Stimulated activated naive CD8-positive, alpha-beta T cell treated with anti-CD3 and anti-CD28 coated beads, Interleukin-15, amount 100 ng/mL, for 72 hours (primary cell): ENCODE results near the gene BLVRB.
"Not testable (repeated sequence)": the region's sequence is repeated elsewhere in the genome, so short reads cannot be mapped to it uniquely, and the experiment has no call there.

Source experiments
- ATAC-seq: fragments of 150-1000 bp; cut with Tn5 transposase; 2 replicates; pipeline ENCODE4 v1.10.0; 2021; ENCODE audit warnings: mild to moderate bottlenecking, moderate library complexity
- DNase-seq, 2 donors: peaks; one replicate each; pipeline ENCODE4 v3.0.0; 2021 to 2022
- H3K27ac Mint-ChIP-seq, 2 donors: one replicate each; pipeline ENCODE4 v1.8.0; 2022; ENCODE audit warnings: mild to moderate bottlenecking in 2 of 2, mixed read lengths in 2 of 2, moderate library complexity in 2 of 2
- H3K27me3 Mint-ChIP-seq: one replicate; pipeline ENCODE4 v1.8.0; 2022; ENCODE audit warnings: mixed read lengths
- H3K4me1 Mint-ChIP-seq: one replicate; pipeline ENCODE4 v1.8.0; 2022; ENCODE audit warnings: mild to moderate bottlenecking, mixed read lengths
- H3K4me3 Mint-ChIP-seq, 2 donors: one replicate each; pipeline ENCODE4 v1.8.0; 2022; ENCODE audit warnings: mild to moderate bottlenecking in 2 of 2, mixed read lengths in 2 of 2, moderate library complexity in 1 of 2
- H3K9me3 Mint-ChIP-seq, 2 donors: one replicate each; pipeline ENCODE4 v1.8.0; 2022; ENCODE audit warnings: mixed read lengths in 2 of 2

The BLVRB gene

DNA sequence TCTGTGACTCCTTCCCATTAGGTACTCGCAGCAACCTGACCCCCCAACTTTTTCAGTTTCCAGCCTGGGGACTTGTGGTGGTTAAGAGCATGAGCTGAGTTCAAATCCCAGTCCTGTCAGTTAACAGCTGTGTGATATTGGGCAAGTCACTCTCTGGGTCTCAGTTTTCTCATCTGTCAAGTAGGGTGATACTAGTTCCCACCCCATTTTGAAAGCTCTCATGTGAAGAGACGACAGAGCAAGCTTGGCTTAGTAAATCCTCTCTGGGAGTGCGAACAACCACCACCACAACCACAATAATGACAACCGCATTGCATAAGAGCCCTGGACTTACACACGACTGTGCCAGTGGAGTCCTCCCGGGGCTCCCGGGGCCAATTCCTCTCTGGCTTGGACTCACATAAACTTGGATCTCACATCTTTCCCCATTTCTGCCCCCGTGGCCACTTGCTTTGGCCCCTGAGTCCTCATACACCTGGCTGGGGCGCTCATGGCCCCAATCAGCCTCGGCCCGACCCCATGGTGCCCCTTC, 454 bp downstream of the BLVRB start:
- DNase-seq (no peak), ATAC-seq (peak; percentile 15)
- Mint-ChIP-seq H3K27me3 (peaks cover 9% of the 10 kb centered on the region), H3K4me3 (peak overlapping the region; percentile 84 to 87), H3K9me3 (no peaks in the 10 kb centered on the region), H3K4me1 (peaks cover 28% of the 10 kb centered on the region), H3K27ac (peak overlapping the region; percentile 68 to 93)

DNA sequence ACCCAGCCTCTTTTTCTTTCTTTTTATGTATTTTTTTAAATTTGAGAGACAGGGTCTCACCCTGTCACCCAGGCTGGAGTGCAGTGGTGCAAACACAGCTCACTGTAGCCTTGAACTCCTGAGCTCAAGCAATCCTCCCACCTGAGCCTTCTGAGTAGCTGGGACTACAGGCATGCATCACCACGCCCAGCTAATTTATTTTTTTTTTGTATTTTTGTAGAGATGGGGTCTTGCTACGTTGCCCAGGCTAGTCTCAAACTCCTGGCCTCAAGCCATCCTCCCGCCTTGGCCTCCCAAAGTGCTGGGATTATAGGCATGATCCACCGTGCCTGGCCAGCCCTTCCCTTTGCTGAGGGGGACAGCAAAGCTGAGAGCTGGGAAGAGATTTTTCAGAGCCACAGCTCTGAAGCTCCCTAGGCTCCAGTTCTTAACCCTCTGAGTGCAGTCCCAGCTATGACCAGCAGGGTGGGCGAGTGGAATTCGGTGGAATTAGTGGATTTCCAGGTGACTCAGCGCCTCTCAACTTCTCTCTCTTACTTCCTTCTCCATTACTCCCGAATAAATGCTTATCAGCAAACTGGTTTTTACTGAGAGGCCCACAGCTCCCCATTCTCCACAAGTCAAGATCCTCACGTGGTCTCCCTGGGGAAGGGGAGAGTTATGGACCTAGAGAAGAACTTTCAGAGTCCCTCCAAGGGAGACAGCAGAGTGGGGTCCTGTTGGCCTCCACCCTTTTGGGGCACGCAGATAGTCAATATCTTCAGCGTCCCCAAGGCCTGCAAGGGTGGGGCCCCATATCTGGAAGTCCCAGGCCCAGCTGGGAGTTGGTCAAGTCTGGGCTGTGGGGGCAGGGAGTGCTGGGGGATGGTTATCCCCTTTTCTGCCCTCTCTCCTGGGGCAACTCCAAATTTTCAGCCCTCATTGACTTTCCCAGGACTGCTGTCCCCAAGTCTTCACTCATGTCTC, 1.2 kb downstream of the BLVRB start:
- peak; percentile 51 to 59 for DNase-seq
- Mint-ChIP-seq H3K27ac (no peak overlapping the region), H3K4me3 (peak overlapping the region; percentile 84 to 87), H3K4me1 (peaks cover 28% of the 10 kb centered on the region), H3K9me3 (no peaks in the 10 kb centered on the region), H3K27me3 (peaks cover 9% of the 10 kb centered on the region)
- ATAC-seq: no peak

DNA sequence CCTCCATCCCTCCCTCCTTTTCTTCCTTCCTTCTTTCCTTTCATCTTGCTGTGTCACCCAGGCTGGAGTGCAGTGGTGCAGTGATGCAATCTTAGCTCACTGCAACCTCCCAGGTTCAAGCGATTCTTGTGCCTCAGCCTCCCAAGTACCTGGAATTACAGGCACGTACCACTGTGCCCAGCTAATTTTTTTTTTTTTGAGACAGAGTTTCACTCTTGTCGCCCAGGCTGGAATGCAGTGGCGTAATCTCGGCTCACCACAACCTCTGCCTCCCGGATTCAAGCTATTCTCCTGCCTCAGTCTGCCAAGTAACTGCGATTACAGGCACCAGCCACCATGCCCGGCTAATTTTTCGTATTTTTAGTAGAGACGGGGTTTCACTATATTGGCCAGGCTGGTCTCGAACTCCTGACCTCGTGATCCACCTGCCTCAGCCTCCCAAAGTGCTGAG, 1.9 kb downstream of the BLVRB start:
- not testable (repeated sequence) for H3K27me3 Mint-ChIP-seq, H3K27ac Mint-ChIP-seq, DNase-seq, H3K4me3 Mint-ChIP-seq, ATAC-seq, H3K9me3 Mint-ChIP-seq
- peaks cover 28% of the 10 kb centered on the region for H3K4me1 Mint-ChIP-seq

DNA sequence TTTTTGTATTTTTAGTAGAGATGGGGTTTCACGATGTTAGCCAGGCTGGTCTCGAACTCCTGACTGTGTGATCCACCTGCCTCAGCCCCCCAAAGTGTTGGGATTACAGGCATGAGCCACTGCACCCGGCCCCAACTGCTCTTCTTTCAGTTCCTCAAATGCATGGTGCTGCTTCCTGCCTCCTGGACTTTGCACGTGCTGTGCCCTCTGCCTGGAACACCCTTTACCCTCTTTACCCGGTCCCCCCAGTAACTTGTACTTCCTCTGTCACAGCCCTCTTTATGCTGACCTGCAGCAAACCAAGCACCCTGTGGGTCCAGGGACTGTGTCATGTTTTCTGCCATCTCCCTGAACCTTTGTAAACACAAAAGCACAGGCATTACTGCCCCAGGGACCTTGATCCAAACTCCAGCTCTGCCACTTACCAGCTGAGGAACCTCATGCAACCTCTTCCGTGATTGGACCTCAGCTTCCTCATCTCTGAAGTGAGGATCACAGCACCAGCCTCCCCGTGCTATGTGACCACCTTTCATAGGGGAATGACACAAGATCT, 3.8 kb downstream of the BLVRB start:
- peaks cover 27% of the 10 kb centered on the region for H3K4me1 Mint-ChIP-seq
- peak overlapping the region in 1 of 2 donors; percentile 49 for H3K27ac Mint-ChIP-seq
- H3K4me3 Mint-ChIP-seq: no peak overlapping the region
- no peak for DNase-seq
- H3K27me3 Mint-ChIP-seq: peaks cover 7% of the 10 kb centered on the region
- no peak for ATAC-seq
- H3K9me3 Mint-ChIP-seq: no peaks in the 10 kb centered on the region

DNA sequence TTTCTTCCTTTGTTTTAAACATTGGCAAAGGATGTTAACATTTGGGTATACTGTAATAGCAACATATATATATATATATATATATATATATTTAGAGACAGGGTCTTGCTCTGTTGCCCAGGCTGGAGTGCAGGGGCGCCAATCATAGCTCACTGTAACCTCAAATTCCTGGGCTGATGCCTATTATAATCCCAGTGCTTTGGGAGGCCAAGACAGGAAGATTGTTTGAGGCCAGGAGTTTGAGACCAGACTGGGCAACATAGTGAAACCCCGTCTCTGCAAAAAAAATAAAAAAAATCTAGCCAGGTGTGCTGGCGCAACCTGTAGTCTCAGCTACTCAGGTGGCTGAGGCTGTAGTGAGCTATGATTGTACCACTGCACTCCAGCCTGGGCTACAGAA, 5.4 kb downstream of the BLVRB start:
- no peak for ATAC-seq
- peaks cover 11% of the 10 kb centered on the region for H3K4me1 Mint-ChIP-seq
- H3K27ac Mint-ChIP-seq: no peak overlapping the region
- H3K9me3 Mint-ChIP-seq: no peaks in the 10 kb centered on the region
- DNase-seq: no peak
- H3K27me3 Mint-ChIP-seq: no peaks in the 10 kb centered on the region
- H3K4me3 Mint-ChIP-seq: no peak overlapping the region

DNA sequence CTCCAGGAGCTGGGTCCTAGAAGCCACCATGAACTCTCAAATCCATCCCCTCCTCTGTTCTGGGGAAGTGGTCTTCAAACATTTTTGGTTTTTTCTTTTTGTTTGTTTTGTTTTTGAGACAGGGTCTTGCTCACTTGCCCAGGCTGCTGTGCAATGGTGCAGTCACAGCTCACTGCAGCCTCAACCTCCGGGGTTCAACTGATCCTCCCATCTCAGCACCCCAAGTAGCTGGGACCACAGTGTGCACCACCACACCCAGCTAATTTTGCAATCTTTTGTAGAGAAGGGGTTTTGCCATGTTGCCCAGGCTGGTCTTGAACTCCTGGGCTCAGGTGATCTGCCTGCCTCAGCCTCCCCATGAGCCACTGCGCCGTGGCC, 7.0 kb downstream of the BLVRB start:
- no peaks in the 10 kb centered on the region for H3K4me1 Mint-ChIP-seq
- H3K4me3 Mint-ChIP-seq: no peak overlapping the region
- ATAC-seq (no peak), DNase-seq (no peak)
- no peak overlapping the region for H3K27ac Mint-ChIP-seq
- no peaks in the 10 kb centered on the region for H3K27me3 Mint-ChIP-seq
- no peaks in the 10 kb centered on the region for H3K9me3 Mint-ChIP-seq

DNA sequence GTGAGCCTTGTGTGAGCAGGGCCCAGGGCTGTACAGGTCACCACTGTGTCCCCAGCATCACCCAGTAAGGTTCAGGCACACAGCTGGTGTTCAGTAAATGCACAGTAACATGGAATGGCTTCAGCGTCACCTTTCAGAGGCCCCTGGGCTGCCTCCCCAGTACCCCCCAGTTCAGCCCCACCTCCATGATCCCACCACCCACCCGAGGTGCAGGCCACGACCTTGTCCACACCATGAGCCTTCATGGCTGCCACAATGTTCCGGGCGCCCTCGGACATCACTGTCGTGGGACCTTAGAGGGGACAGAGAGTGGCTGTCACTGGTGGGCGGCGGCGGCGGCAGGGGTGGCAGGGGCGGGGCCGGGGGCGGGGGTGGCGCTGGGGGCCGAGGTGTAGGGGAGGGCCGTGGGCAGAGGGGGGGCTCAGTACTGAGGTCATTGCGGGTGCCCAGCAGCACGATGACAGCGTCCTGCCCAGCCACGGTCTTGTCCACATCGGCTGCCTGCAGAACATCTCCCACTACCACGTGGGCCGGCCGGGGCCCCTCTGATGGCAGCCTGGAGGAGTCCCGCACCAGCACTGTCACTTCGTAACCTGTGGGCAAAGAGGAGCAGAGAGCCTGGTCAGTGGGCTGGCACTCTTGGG, 7.5 kb downstream of the BLVRB start:
- no peak for DNase-seq
- Mint-ChIP-seq H3K4me3 (no peak overlapping the region), H3K4me1 (no peaks in the 10 kb centered on the region), H3K27me3 (no peaks in the 10 kb centered on the region), H3K9me3 (no peaks in the 10 kb centered on the region), H3K27ac (no peak overlapping the region)
- no peak for ATAC-seq

DNA sequence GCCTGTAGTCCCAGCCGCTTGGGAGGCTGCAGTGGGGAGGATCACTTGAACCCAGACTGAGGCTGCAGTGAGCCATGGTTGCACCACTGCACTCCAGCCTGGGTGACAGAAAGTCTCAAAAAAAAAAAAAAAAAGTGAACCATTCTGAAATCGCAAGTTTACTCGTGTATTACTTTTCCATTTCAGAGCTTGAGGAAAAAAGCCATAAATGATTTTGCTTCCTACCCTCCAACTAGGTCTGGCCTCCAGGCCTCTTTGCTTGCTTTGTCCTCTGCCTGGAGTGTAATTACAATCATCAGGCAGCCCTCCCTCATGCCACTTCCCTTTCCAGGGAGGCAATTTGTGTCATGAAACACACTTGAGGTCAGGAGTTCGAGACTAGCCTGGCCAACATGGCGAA, 8.5 kb downstream of the BLVRB start:
- Mint-ChIP-seq H3K4me3 (no peak overlapping the region), H3K9me3 (no peaks in the 10 kb centered on the region), H3K27me3 (no peaks in the 10 kb centered on the region), H3K4me1 (no peaks in the 10 kb centered on the region), H3K27ac (peak overlapping the region in 1 of 2 donors; percentile 89)
- ATAC-seq (no peak), DNase-seq (no peak)

DNA sequence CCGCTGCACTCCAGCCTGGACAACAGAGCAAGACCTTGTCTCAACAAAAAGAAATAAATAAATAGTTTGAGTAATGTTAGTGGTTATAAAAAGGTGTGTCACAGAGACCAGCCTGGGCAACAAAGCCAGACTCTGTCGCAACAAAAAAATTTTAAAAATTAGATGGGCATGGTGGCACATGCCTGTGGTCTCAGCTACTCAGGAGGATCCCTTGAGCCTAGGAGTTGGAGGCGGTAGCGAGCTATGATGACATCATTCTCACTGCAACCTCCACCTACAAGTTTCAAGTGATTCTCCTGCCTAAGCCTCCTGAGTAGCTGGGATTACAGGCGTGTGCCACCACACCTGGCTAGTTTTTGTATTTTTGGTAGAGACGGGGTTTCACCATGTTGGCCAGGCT, 11.6 kb downstream of the BLVRB start:
- H3K4me3 Mint-ChIP-seq, H3K9me3 Mint-ChIP-seq, H3K27me3 Mint-ChIP-seq, H3K27ac Mint-ChIP-seq, ATAC-seq, DNase-seq, H3K4me1 Mint-ChIP-seq: not testable (repeated sequence)

DNA sequence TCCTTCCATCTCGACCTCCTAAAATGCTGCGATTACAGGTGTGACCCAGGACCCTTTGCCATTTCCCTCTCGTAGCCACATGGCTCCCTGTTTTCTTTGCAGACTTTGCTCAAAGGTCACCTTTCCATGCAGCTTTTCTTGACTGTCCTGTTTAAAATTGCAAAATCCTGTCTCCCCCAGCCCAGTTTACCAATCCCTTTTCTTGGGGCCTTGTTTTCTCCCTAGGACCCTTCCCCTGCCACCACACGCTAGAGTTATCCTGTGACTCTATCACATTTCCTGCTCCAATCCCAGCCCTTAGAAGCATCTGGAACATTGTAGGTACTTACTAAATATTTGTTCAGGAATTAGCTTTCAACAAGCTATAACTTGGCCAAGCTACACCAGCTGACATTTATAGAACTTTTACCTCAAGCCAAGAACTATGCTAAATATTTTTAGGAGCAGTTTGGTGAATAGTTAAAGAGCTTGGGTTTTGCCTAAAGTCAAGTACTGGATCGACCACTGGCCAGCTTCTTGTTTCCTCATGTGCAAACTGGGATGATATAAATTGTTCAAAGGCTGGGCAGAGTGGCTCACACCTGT, 12.3 kb downstream of the BLVRB start:
- H3K27me3 Mint-ChIP-seq: no peaks in the 10 kb centered on the region
- no peaks in the 10 kb centered on the region for H3K4me1 Mint-ChIP-seq
- H3K9me3 Mint-ChIP-seq: no peaks in the 10 kb centered on the region
- no peak for ATAC-seq
- no peak for DNase-seq
- H3K4me3 Mint-ChIP-seq: no peak overlapping the region
- H3K27ac Mint-ChIP-seq: peak overlapping the region in 1 of 2 donors; percentile 7

DNA sequence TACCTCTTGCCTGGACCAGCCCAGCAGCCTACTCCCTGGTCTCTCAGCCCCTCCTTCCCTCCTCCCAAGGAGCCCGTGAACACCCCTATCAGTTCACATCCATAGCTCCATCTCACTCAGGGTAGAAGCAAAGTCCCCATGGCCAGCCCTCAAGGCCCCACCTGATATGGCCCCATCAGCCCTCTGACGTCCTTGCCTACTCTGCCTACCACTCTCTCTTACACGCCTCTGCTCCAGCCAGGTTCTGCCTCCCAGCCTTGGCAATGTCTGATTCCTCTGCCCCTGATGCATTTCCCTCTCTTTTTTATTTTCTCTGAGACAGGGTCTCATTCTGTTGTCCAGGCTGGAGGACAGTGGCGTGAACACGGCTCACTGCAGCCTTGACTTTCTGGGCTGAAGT, 13.5 kb downstream of the BLVRB start:
- DNase-seq: no peak
- Mint-ChIP-seq H3K27me3 (no peaks in the 10 kb centered on the region), H3K4me1 (no peaks in the 10 kb centered on the region), H3K9me3 (no peaks in the 10 kb centered on the region), H3K27ac (peak overlapping the region in 1 of 2 donors; percentile 10), H3K4me3 (no peak overlapping the region)
- ATAC-seq: no peak

DNA sequence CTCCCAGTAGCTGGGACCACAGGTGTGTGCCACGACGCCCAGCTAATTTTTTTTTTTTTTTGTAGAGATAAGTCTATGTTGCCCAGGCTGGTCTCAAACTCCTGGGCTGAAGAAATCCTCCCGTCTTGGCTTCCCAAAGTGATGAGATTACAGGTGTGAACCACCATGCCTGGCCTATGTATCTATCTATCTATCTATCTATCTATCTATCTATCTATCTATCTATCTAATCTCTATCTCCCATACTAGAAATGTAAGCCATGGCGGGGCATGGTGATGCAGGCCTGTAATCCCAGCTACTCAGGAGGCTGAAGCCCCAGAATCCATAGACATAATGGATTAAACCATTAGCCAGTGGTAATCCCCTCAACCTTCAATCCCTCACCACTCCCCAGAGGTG, 14.9 kb downstream of the BLVRB start:
- no peaks in the 10 kb centered on the region for H3K27me3 Mint-ChIP-seq
- peaks cover 1% of the 10 kb centered on the region for H3K4me1 Mint-ChIP-seq
- no peak for DNase-seq
- no peak overlapping the region for H3K4me3 Mint-ChIP-seq
- ATAC-seq: no peak
- peak overlapping the region in 1 of 2 donors; percentile 5 for H3K27ac Mint-ChIP-seq
- H3K9me3 Mint-ChIP-seq: no peaks in the 10 kb centered on the region

DNA sequence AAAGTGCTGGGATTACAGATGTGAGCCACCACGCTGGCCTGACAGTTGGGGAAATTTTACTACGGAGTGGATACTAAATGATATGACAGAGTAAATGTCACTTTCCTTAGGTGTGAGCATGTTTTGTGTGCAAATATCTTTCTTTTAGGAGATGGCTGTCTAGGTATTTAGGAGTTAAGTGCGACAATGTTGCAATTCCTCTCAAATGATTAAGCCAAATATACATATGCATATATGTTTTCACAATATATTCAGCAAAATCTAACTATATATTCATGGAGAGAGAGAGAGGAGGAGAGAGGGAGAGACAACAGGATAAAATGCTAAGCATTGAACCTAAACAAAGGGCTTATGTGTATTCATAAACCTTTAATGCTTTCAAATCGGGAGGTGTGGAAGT, 16.0 kb downstream of the BLVRB start:
- no peaks in the 10 kb centered on the region for H3K9me3 Mint-ChIP-seq
- DNase-seq: no peak
- H3K4me3 Mint-ChIP-seq: no peak overlapping the region
- H3K27ac Mint-ChIP-seq: no peak overlapping the region
- no peak for ATAC-seq
- peaks cover 11% of the 10 kb centered on the region for H3K4me1 Mint-ChIP-seq
- H3K27me3 Mint-ChIP-seq: no peaks in the 10 kb centered on the region

DNA sequence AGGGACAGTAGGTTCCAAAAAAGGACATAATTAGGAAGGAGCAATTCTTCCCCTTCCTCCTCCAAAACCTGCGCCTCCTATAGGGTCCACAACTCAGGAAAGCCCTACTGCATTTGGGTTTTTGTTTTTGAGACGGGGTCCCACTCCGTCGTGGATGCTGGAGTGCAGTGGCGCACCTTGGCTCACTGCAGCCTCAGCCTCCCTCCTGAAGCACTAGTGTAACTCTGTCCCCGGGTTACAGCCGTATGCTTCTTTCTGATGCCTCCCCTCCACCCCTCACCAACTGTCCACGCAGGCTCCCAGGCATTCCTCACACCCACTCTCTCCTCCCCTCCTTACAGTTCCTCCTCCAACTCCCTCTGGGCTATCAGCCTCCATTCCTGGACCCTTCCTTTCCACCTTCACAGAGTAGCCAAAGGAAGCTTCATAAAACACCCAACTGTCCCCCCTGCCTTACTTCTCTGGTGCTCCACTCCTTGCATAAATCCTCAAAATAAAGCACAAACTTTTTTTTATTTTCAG, 19.2 kb downstream of the BLVRB start:
- no peak overlapping the region for H3K4me3 Mint-ChIP-seq
- DNase-seq (no peak), ATAC-seq (no peak)
- H3K4me1 Mint-ChIP-seq: peaks cover 21% of the 10 kb centered on the region
- H3K27ac Mint-ChIP-seq: peak overlapping the region in 1 of 2 donors; percentile 22
- H3K9me3 Mint-ChIP-seq: no peaks in the 10 kb centered on the region
- H3K27me3 Mint-ChIP-seq: no peaks in the 10 kb centered on the region

DNA sequence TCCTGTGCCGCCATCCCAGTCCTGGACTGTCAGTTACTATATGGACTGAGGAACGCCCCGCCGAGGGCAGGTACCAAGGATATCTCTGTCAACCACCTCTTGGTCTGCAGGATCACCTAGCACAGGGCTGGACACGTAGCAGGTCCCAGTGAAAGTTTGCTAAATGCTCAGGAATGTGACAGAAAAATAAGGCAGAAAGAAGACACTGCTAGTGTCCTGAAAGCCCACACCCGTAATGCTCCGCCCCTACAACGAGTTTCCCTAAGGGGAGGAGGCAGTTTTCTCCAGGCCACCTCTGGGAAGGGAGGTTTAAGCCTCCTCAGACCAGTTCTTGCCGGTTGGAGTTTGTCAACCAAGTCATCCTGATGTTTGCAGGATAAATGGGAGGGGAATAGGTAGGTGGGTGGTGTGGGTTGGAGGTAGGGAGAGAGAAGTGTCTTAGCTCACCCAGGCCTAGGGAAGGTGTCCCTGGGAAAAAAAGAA, 19.7 kb downstream of the BLVRB start:
- no peak for DNase-seq
- peaks cover 21% of the 10 kb centered on the region for H3K4me1 Mint-ChIP-seq

More for the DNA sequence above, 19.7 kb downstream of the BLVRB start:
- H3K27me3 Mint-ChIP-seq: no peaks in the 10 kb centered on the region
- H3K9me3 Mint-ChIP-seq: no peaks in the 10 kb centered on the region
- no peak overlapping the region for H3K27ac Mint-ChIP-seq
- ATAC-seq: no peak
- H3K4me3 Mint-ChIP-seq: peak overlapping the region in 1 of 2 donors; percentile 63
